HG03354 (cell line): Measurements from ENCODE around the gene STXBP3.
A peak's percentile ranks its signal among the peaks of the same experiment; 100 is the strongest.
"Not testable (repeated sequence)": the region's sequence is repeated elsewhere in the genome, so short reads cannot be mapped to it uniquely, and the experiment has no call there.

Experiments used
- ATAC-seq: cut with Tn5 transposase; IDR thresholded peaks from one replicate; pipeline ENCODE4 v1.9.1; 2021; ENCODE audit warnings: mild to moderate bottlenecking; ENCODE audit not compliant: unreplicated experiment, poor library complexity, severe bottlenecking

The STXBP3 gene

GRCh38 chr1:108728327-108728923 is 18.0 kb upstream of the STXBP3 start:
- ATAC-seq, result no peak

- no peak for ATAC-seq
Observed at GRCh38 chr1:108729481-108729880, 17.0 kb upstream of the STXBP3 start.

- ATAC-seq, result no peak
Observed at GRCh38 chr1:108732398-108732797, 14.1 kb upstream of the STXBP3 start.

GRCh38 chr1:108734171-108734865 is 12.2 kb upstream of the STXBP3 start:
- no peak for ATAC-seq

- no peak for ATAC-seq
Observed at GRCh38 chr1:108742253-108742652, 4.2 kb upstream of the STXBP3 start.

GRCh38 chr1:108745980-108746381 is 493 bp upstream of the STXBP3 start:
- ATAC-seq, result no peak

- peak; percentile 21 for ATAC-seq
Observed at GRCh38 chr1:108747171-108747850, 837 bp downstream of the STXBP3 start.

GRCh38 chr1:108747898-108748297 is 1.4 kb downstream of the STXBP3 start:
- ATAC-seq, result no peak

- ATAC-seq, result no peak
Observed at GRCh38 chr1:108749081-108749480, 2.6 kb downstream of the STXBP3 start.

GRCh38 chr1:108750476-108751181 is 4.2 kb downstream of the STXBP3 start:
- ATAC-seq, result no peak

GRCh38 chr1:108753363-108753762 is 6.9 kb downstream of the STXBP3 start:
- no peak for ATAC-seq

- no peak for ATAC-seq
Observed at GRCh38 chr1:108758796-108759195, 12.3 kb downstream of the STXBP3 start.

GRCh38 chr1:108767115-108767514 is 20.6 kb downstream of the STXBP3 start:
- no peak for ATAC-seq

GRCh38 chr1:108767708-108768107 is 21.2 kb downstream of the STXBP3 start:
- ATAC-seq, result no peak

GRCh38 chr1:108777839-108778238 is 31.4 kb downstream of the STXBP3 start:
- no peak for ATAC-seq

- ATAC-seq, result no peak
Observed at GRCh38 chr1:108779455-108779854, 33.0 kb downstream of the STXBP3 start.

- ATAC-seq, result no peak
Observed at GRCh38 chr1:108780937-108781574, 34.6 kb downstream of the STXBP3 start.

- not testable (repeated sequence) for ATAC-seq
Observed at GRCh38 chr1:108781575-108781944, 35.1 kb downstream of the STXBP3 start.

- no peak for ATAC-seq
Observed at GRCh38 chr1:108785264-108785663, 38.8 kb downstream of the STXBP3 start.

- ATAC-seq, result no peak
Observed at GRCh38 chr1:108785880-108786279, 39.4 kb downstream of the STXBP3 start.
